CD14-positive monocyte (primary cell): ENCODE data around the gene YOD1. TPM values are rescaled to one million over a fixed set of nuclear protein-coding genes. Genes with fewer than 3 reads are reported as not detected.

Experiments
- DNase-seq, 3 donors: peaks; one replicate each; pipeline ENCODE4 v3.0.0-alpha.2; 2011 to 2022
- H2AFZ ChIP-seq: 2 replicates; pipeline ENCODE4 v1.6.0; 2012; ENCODE audit warnings: mild to moderate bottlenecking, low read depth, low read length, inconsistent platforms; ENCODE audit not compliant: insufficient read depth, poor library complexity, severe bottlenecking
- H3K27ac ChIP-seq, 2 donors: 1 replicate in 1 of 2; 2 replicates in 1 of 2; pipeline ENCODE4 v1.5.1; 2012 to 2013; ENCODE audit warnings: low read length in 2 of 2, control low read depth in 1 of 2, inconsistent platforms in 1 of 2, low read depth in 1 of 2, mild to moderate bottlenecking in 1 of 2
- H3K27me3 ChIP-seq, 2 donors: one replicate each; pipeline versions ENCODE4 v1.6.0 to v1.6.1; 2011 to 2013; ENCODE audit warnings: low read length in 2 of 2; ENCODE audit not compliant: control insufficient read depth in 2 of 2, insufficient read depth in 2 of 2
- H3K36me3 ChIP-seq, 2 donors: replicated peaks in 1 of 2; 1 replicate in 1 of 2; 2 replicates in 1 of 2; pipeline versions ENCODE4 v1.5.1 to v1.6.1; 2012 to 2013; ENCODE audit warnings: low read length in 2 of 2, control low read depth in 1 of 2, inconsistent platforms in 1 of 2, mild to moderate bottlenecking in 1 of 2; ENCODE audit not compliant: insufficient read depth in 2 of 2, control insufficient read depth in 1 of 2
- H3K4me1 ChIP-seq, 2 donors: 1 replicate in 1 of 2; 2 replicates in 1 of 2; pipeline versions ENCODE4 v1.5.1 to v1.6.1; 2012 to 2013; ENCODE audit warnings: low read length in 2 of 2, control low read depth in 1 of 2, inconsistent platforms in 1 of 2, mild to moderate bottlenecking in 1 of 2, moderate library complexity in 1 of 2; ENCODE audit not compliant: insufficient read depth in 2 of 2, control insufficient read depth in 1 of 2
- H3K4me2 ChIP-seq: replicated peaks from 2 replicates; pipeline ENCODE3; 2012; ENCODE audit warnings: low read length, moderate library complexity, mild to moderate bottlenecking; ENCODE audit not compliant: poor library complexity, severe bottlenecking; ENCODE audit errors: extremely low read depth
- H3K4me3 ChIP-seq, 3 experiments: fragments of 200-600 bp in 1 of 3; sonication (generic) in 1 of 3; replicated peaks in 1 of 3; 1 replicate in 2 of 3; 2 replicates in 1 of 3; pipeline ENCODE4 v1.5.1; 2011 to 2013; ENCODE audit warnings: low read length in 3 of 3, mild to moderate bottlenecking in 3 of 3, control low read depth in 2 of 3, low read depth in 2 of 3, inconsistent platforms in 1 of 3, moderate library complexity in 1 of 3
- H3K79me2 ChIP-seq: 2 replicates; pipeline ENCODE4 v1.6.0; 2012; ENCODE audit warnings: mild to moderate bottlenecking, control low read depth, inconsistent platforms, low read length, moderate library complexity; ENCODE audit not compliant: insufficient read depth
- H3K9ac ChIP-seq: 2 replicates; pipeline ENCODE4 v1.6.0; 2017; ENCODE audit warnings: low read length, mild to moderate bottlenecking; ENCODE audit not compliant: insufficient read depth, poor library complexity, severe bottlenecking
- H3K9me3 ChIP-seq, 2 donors: replicated peaks in 1 of 2; 1 replicate in 1 of 2; 2 replicates in 1 of 2; pipeline versions ENCODE4 v1.5.1 to v1.6.1; 2012 to 2013; ENCODE audit warnings: low read length in 2 of 2, control low read depth in 1 of 2; ENCODE audit not compliant: control insufficient read depth in 1 of 2, insufficient read depth in 1 of 2
- H4K20me1 ChIP-seq: 2 replicates; pipeline ENCODE4 v1.6.0; 2012; ENCODE audit warnings: mild to moderate bottlenecking, low read length, control low read depth, moderate library complexity; ENCODE audit not compliant: insufficient read depth
- H3K27ac Mint-ChIP-seq, 7 donors: one replicate each; pipeline ENCODE4 v1.8.0; 2020; ENCODE audit warnings: mild to moderate bottlenecking in 7 of 7, mixed read lengths in 7 of 7, moderate library complexity in 6 of 7, inconsistent platforms in 2 of 7
- H3K27me3 Mint-ChIP-seq, 3 donors: one replicate each; pipeline ENCODE4 v1.8.0; 2021 to 2022; ENCODE audit warnings: low read depth in 3 of 3, mild to moderate bottlenecking in 3 of 3, mixed read lengths in 3 of 3, moderate library complexity in 3 of 3, inconsistent platforms in 1 of 3
- H3K36me3 Mint-ChIP-seq, 2 donors: one replicate each; pipeline ENCODE4 v1.8.0; 2020; ENCODE audit warnings: mixed read lengths in 2 of 2, inconsistent platforms in 1 of 2, mild to moderate bottlenecking in 1 of 2
- H3K4me1 Mint-ChIP-seq: one replicate; pipeline ENCODE4 v1.8.0; 2020; ENCODE audit warnings: mild to moderate bottlenecking, mixed read lengths
- H3K4me3 Mint-ChIP-seq, 2 donors: one replicate each; pipeline ENCODE4 v1.8.0; 2020; ENCODE audit warnings: mild to moderate bottlenecking in 2 of 2, mixed read lengths in 2 of 2, moderate library complexity in 1 of 2
- H3K9me3 Mint-ChIP-seq, 7 donors: one replicate each; pipeline ENCODE4 v1.8.0; 2020 to 2022; ENCODE audit warnings: mixed read lengths in 7 of 7, mild to moderate bottlenecking in 6 of 7, moderate library complexity in 6 of 7, inconsistent platforms in 2 of 7
- WGBS: methylation state at CpG from one replicate; pipeline ENCODE4 v1.1.5; 2013; ENCODE audit warnings: missing lambda C conversion rate; ENCODE audit not compliant: insufficient coverage; 5-methylcytosine and 5-hydroxymethylcytosine counted together
- intact Hi-C, 2 donors: fragments of 100-400 bp; cut with micrococcal nuclease; formaldehyde crosslinking; loops; one replicate each; pipeline versions ENCODE4 v1.15.0 to v1.15.1; 2023
- polyA plus RNA-seq, 3 donors: library from polyadenylated mRNA; depleted of rRNA in 1 of 3; unstranded in 2 of 3; stranded (reverse) in 1 of 3; fragments of 300-500 nt in 2 of 3; fragments of >200 nt in 1 of 3; fragmentation: Illumina TruSeq in 2 of 3; gene quantifications; 1 replicate in 2 of 3; 2 replicates in 1 of 3; pipeline ENCODE4 v1.2.3, GENCODE V29; 2012 to 2021
- TF ChIP-seq, protein P1 (sequence below): fragments of 200-600 bp; IDR thresholded peaks from one replicate; pipeline ENCODE4 v1.8.0; 2022; ENCODE audit warnings: antibody characterized with exemption, mild to moderate bottlenecking

Gene YOD1
- polyA plus RNA-seq, 3 donors = 1.6 to 8.2 (median 1.7) TPM

DNA sequence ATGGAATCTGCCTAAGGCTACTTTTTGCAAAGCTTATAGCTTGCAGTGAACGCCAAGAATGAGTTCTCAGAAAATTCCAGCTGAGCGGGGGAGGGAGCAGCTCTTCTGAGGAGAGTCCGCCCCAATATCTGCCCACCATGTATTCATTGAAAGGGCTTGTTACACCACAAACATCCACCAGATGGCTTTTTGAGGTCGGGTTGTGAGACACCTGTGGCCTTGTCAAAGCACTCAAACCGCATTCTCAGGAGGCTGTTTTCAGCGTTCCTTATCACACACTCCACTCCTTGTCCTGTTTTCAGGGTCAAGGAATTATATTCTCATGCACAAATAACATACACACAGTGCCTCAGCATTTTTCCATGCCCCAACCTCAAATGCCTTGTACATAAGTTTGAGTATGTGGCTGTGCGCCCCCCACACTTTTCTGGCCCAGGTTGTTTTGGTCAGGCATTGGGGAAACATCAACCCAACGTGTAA is 33.7 kb upstream of the YOD1 start:
- H3K4me3 Mint-ChIP-seq = no peak overlapping the region
- H3K27me3 ChIP-seq = peaks cover 0 to 2% of the 10 kb centered on the region in 2 donors
- TF ChIP-seq, protein P1, sequence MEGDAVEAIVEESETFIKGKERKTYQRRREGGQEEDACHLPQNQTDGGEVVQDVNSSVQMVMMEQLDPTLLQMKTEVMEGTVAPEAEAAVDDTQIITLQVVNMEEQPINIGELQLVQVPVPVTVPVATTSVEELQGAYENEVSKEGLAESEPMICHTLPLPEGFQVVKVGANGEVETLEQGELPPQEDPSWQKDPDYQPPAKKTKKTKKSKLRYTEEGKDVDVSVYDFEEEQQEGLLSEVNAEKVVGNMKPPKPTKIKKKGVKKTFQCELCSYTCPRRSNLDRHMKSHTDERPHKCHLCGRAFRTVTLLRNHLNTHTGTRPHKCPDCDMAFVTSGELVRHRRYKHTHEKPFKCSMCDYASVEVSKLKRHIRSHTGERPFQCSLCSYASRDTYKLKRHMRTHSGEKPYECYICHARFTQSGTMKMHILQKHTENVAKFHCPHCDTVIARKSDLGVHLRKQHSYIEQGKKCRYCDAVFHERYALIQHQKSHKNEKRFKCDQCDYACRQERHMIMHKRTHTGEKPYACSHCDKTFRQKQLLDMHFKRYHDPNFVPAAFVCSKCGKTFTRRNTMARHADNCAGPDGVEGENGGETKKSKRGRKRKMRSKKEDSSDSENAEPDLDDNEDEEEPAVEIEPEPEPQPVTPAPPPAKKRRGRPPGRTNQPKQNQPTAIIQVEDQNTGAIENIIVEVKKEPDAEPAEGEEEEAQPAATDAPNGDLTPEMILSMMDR = peak; percentile 71
- 25% methylated on average over 6 of the region's 8 CpGs for WGBS
- DNase-seq = peak; percentile 44 to 65 (median 60)
- H3K27ac Mint-ChIP-seq = peak overlapping the region in 2 of 7 donors; percentile 8 to 19
- no peaks in the 10 kb centered on the region for H3K36me3 ChIP-seq
- no peak overlapping the region for H2AFZ ChIP-seq
- peaks cover 0 to 10% of the 10 kb centered on the region in 2 donors for H3K4me1 ChIP-seq
- H3K9me3 Mint-ChIP-seq = no peaks in the 10 kb centered on the region
- H3K4me1 Mint-ChIP-seq = peaks cover 16% of the 10 kb centered on the region
- no peaks in the 10 kb centered on the region for H3K79me2 ChIP-seq
- H3K9ac ChIP-seq = no peak overlapping the region
- H3K27ac ChIP-seq = no peak overlapping the region
- intact Hi-C loops = loop anchor here (5.0 to 10.0 kb wide), 5 partner anchors 230 to 413 kb away; partner anchors contain the start of genes CD55 (in 1 of the 2) and CR1 (in 1 of the 2)
- no peaks in the 10 kb centered on the region for H3K9me3 ChIP-seq
- no peak overlapping the region for H3K4me3 ChIP-seq
- H4K20me1 ChIP-seq = no peaks in the 10 kb centered on the region
- no peak overlapping the region for H3K4me2 ChIP-seq
- peaks cover 0 to 4% of the 10 kb centered on the region in 2 donors for H3K36me3 Mint-ChIP-seq
- H3K27me3 Mint-ChIP-seq = peaks cover 3 to 6% (median 3%) of the 10 kb centered on the region in 3 donors

DNA sequence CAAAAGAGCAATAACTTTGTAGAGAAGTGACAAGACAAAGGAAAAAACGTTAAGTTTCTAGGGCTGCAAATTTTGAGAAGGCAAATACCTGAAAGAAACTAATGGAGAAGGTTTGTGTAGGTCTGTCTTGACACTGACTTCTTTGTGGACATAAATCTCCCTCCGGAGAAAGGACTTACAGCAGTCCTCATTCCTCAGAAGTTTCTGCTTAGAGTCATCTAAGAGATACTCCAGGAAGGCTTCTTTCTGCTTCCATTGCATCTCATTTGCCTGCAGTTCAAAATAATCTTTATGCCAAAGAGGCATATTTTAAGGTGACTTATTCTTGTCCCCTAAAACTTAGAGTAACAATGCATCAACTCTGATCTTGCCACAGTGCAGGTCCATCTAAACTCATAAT is 33.2 kb upstream of the YOD1 start:
- Mint-ChIP-seq H3K4me3 (no peak overlapping the region), H3K4me1 (peaks cover 11% of the 10 kb centered on the region), H3K27ac (no peak overlapping the region), H3K9me3 (no peaks in the 10 kb centered on the region), H3K36me3 (peaks cover 0 to 7% of the 10 kb centered on the region in 2 donors), H3K27me3 (peaks cover 3 to 6% (median 3%) of the 10 kb centered on the region in 3 donors)
- DNase-seq = no peak
- H3K36me3 ChIP-seq = no peaks in the 10 kb centered on the region
- intact Hi-C loops = loop anchor here (5.0 to 10.0 kb wide), 5 partner anchors 231 to 413 kb away; partner anchors contain the start of genes CD55 (in 1 of the 2) and CR1 (in 1 of the 2)
- no peak overlapping the region for H3K27ac ChIP-seq
- no peak overlapping the region for H2AFZ ChIP-seq
- peaks cover 0 to 4% of the 10 kb centered on the region in 2 donors for H3K4me1 ChIP-seq
- H3K4me2 ChIP-seq = no peak overlapping the region
- no peak overlapping the region for H3K4me3 ChIP-seq
- TF ChIP-seq, protein P1 = no peak
- no peak overlapping the region for H3K9ac ChIP-seq
- 100% methylated on average over 1 of the region's 2 CpGs for WGBS
- H4K20me1 ChIP-seq = no peaks in the 10 kb centered on the region
- no peaks in the 10 kb centered on the region for H3K79me2 ChIP-seq
- no peaks in the 10 kb centered on the region for H3K9me3 ChIP-seq
- H3K27me3 ChIP-seq = peaks cover 0 to 2% of the 10 kb centered on the region in 2 donors
